Rectal smooth muscle tissue (tissue), 1 donor: ENCODE results near the gene GABRA6.
"Not testable (repeated sequence)": the region's sequence is repeated elsewhere in the genome, so short reads cannot be mapped to it uniquely, and the experiment has no call there.

Source experiments
- H3K27ac ChIP-seq: one replicate; pipeline ENCODE4 v1.7.0; 2013; ENCODE audit warnings: low read depth, low read length, inconsistent platforms
- H3K27me3 ChIP-seq: one replicate; pipeline ENCODE4 v1.7.0; 2013; ENCODE audit warnings: low read length; ENCODE audit not compliant: control insufficient read depth, insufficient read depth
- H3K36me3 ChIP-seq: one replicate; pipeline ENCODE4 v1.7.0; 2013; ENCODE audit warnings: low read length; ENCODE audit not compliant: control insufficient read depth, insufficient read depth
- H3K4me1 ChIP-seq: one replicate; pipeline ENCODE4 v1.7.0; 2013; ENCODE audit warnings: low read length; ENCODE audit not compliant: control insufficient read depth, insufficient read depth
- H3K4me3 ChIP-seq: one replicate; pipeline ENCODE4 v1.7.0; 2013; ENCODE audit warnings: low read length
- H3K9ac ChIP-seq: one replicate; pipeline ENCODE4 v1.7.0; 2013; ENCODE audit warnings: low read length

Gene GABRA6

GRCh38 chr5:161685461-161685860, at the start of gene GABRA6:
Gene GABRA6, plus strand, starts transcription at chr5:161685721. Its CDS starts 269 bp downstream, at chr5:161685990.
- Histone ChIP-seq H3K4me3 (no peak within 1 kb of the TSS), H3K4me1 (no peaks in the 10 kb centered on the region), H3K9ac (no peak within 1 kb of the TSS), H3K36me3 (no peaks in the 10 kb centered on the region), H3K27me3 (no peaks in the 10 kb centered on the region), H3K27ac (no peak within 1 kb of the TSS)

- H3K4me1 ChIP-seq = no peaks in the 10 kb centered on the region
- no peak overlapping the region for H3K27ac ChIP-seq
- H3K4me3 ChIP-seq = no peak overlapping the region
- no peak overlapping the region for H3K9ac ChIP-seq
- no peaks in the 10 kb centered on the region for H3K27me3 ChIP-seq
- no peaks in the 10 kb centered on the region for H3K36me3 ChIP-seq
Measured at GRCh38 chr5:161637591-161637990, 47.9 kb upstream of the GABRA6 start.

- Histone ChIP-seq H3K27ac (no peak overlapping the region), H3K36me3 (no peaks in the 10 kb centered on the region), H3K4me3 (no peak overlapping the region), H3K4me1 (no peaks in the 10 kb centered on the region), H3K9ac (no peak overlapping the region), H3K27me3 (no peaks in the 10 kb centered on the region)
Measured at GRCh38 chr5:161641444-161641843, 44.1 kb upstream of the GABRA6 start.

- Histone ChIP-seq H3K9ac (no peak overlapping the region), H3K27me3 (no peaks in the 10 kb centered on the region), H3K4me1 (no peaks in the 10 kb centered on the region), H3K4me3 (no peak overlapping the region), H3K27ac (no peak overlapping the region), H3K36me3 (no peaks in the 10 kb centered on the region)
Measured at GRCh38 chr5:161645264-161645663, 40.3 kb upstream of the GABRA6 start.

- not testable (repeated sequence) for H3K9ac ChIP-seq, H3K36me3 ChIP-seq, H3K4me1 ChIP-seq, H3K27ac ChIP-seq, H3K4me3 ChIP-seq, H3K27me3 ChIP-seq
Measured at GRCh38 chr5:161651926-161652325, 33.6 kb upstream of the GABRA6 start.

- H3K4me1 ChIP-seq = no peaks in the 10 kb centered on the region
- no peaks in the 10 kb centered on the region for H3K27me3 ChIP-seq
- no peak overlapping the region for H3K4me3 ChIP-seq
- H3K27ac ChIP-seq = no peak overlapping the region
- no peaks in the 10 kb centered on the region for H3K36me3 ChIP-seq
- no peak overlapping the region for H3K9ac ChIP-seq
Measured at GRCh38 chr5:161660806-161661205, 24.7 kb upstream of the GABRA6 start.

- Histone ChIP-seq H3K4me1 (no peaks in the 10 kb centered on the region), H3K27me3 (no peaks in the 10 kb centered on the region), H3K4me3 (no peak overlapping the region), H3K36me3 (no peaks in the 10 kb centered on the region), H3K9ac (no peak overlapping the region), H3K27ac (no peak overlapping the region)
Measured at GRCh38 chr5:161663431-161663830, 22.1 kb upstream of the GABRA6 start.

GRCh38 chr5:161676103-161676502, 9.4 kb upstream of the GABRA6 start:
- no peaks in the 10 kb centered on the region for H3K36me3 ChIP-seq
- H3K27me3 ChIP-seq = no peaks in the 10 kb centered on the region
- no peak overlapping the region for H3K27ac ChIP-seq
- no peak overlapping the region for H3K9ac ChIP-seq
- no peaks in the 10 kb centered on the region for H3K4me1 ChIP-seq
- no peak overlapping the region for H3K4me3 ChIP-seq

GRCh38 chr5:161686149-161686548, 628 bp downstream of the GABRA6 start:
- Histone ChIP-seq H3K9ac (no peak overlapping the region), H3K27me3 (no peaks in the 10 kb centered on the region), H3K4me3 (no peak overlapping the region), H3K27ac (no peak overlapping the region), H3K4me1 (no peaks in the 10 kb centered on the region), H3K36me3 (no peaks in the 10 kb centered on the region)

- H3K4me1 ChIP-seq = no peaks in the 10 kb centered on the region
- no peaks in the 10 kb centered on the region for H3K27me3 ChIP-seq
- no peaks in the 10 kb centered on the region for H3K36me3 ChIP-seq
- H3K27ac ChIP-seq = no peak overlapping the region
- no peak overlapping the region for H3K9ac ChIP-seq
- H3K4me3 ChIP-seq = no peak overlapping the region
Measured at GRCh38 chr5:161686881-161687280, 1.4 kb downstream of the GABRA6 start.

GRCh38 chr5:161687316-161687715, 1.8 kb downstream of the GABRA6 start:
- Histone ChIP-seq H3K36me3 (no peaks in the 10 kb centered on the region), H3K4me1 (no peaks in the 10 kb centered on the region), H3K4me3 (no peak overlapping the region), H3K9ac (no peak overlapping the region), H3K27ac (no peak overlapping the region), H3K27me3 (no peaks in the 10 kb centered on the region)

GRCh38 chr5:161691911-161692310, 6.4 kb downstream of the GABRA6 start:
- Histone ChIP-seq H3K9ac (no peak overlapping the region), H3K27me3 (no peaks in the 10 kb centered on the region), H3K4me3 (no peak overlapping the region)

GRCh38 chr5:161697001-161697400, 11.5 kb downstream of the GABRA6 start:
- no peaks in the 10 kb centered on the region for H3K36me3 ChIP-seq
- H3K4me1 ChIP-seq = no peaks in the 10 kb centered on the region
- H3K9ac ChIP-seq = no peak overlapping the region
- H3K4me3 ChIP-seq = no peak overlapping the region
- no peaks in the 10 kb centered on the region for H3K27me3 ChIP-seq
- no peak overlapping the region for H3K27ac ChIP-seq

More at GRCh38 chr5:161691911-161692310, 6.4 kb downstream of the GABRA6 start:
- no peaks in the 10 kb centered on the region for H3K36me3 ChIP-seq
- H3K27ac ChIP-seq = no peak overlapping the region
- H3K4me1 ChIP-seq = no peaks in the 10 kb centered on the region
